ENCODE measurements around the gene EDDM3A. TPM values are rescaled to one million over a fixed set of nuclear protein-coding genes. Genes with fewer than 3 reads are reported as not detected.

Gene EDDM3A
- polyA plus RNA-seq, 1 of the 3 experiments (the other 2 are of a cell fraction): not detected

DNA sequence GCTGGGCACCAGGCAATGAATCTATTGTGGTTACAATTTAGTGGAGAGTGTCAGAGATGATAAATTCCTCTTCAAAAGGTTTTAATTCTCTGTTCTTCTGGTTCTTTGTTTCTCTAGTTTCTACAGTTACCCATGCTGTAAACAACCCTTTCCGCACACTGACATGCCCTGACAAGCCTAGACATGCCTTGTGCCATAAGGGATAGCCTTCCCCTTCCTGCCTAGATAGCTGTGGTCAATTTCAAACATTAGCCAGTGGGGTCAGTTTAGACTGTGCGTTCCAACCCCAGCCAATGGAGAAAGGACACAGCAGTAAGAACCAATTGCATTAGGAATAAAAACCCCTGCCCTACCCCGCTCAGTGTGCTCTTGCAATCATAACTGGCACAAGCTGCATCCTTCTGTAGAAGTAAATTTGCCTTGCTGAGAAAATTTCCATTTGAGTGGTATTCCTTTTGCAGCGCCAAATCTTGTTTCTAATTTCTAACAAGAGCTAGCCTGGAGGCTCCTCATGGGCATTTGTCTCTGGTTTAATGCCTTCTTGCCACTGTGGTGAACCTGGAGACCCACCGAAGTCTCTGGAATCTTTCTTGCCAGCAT, 6.4 kb downstream of the EDDM3A start (continued):
- TF ChIP-seq TAF1 (IDR thresholded peaks at IDR 0.05; ENCODE audit: borderline replicate concordance, low read depth, low read length) (no peak), TEAD4 (IDR thresholded peaks at IDR 0.05; ENCODE audit: borderline replicate concordance, insufficient read depth) (no peak), MXI1 (IDR thresholded peaks at IDR 0.05; ENCODE audit: low read depth, low read length) (no peak), GATA2 (CRISPR knock-in tag; IDR thresholded peaks at IDR 0.05) (no peak), FOSL2 (IDR thresholded peaks at IDR 0.05; ENCODE audit: borderline replicate concordance, low read depth) (no peak), RAD21 (IDR thresholded peaks at IDR 0.05; ENCODE audit: low read length) (no peak), EP300 (IDR thresholded peaks at IDR 0.05; ENCODE audit: borderline replicate concordance in 1 of 2, low read depth in 1 of 2, low read length in 1 of 2) (no peak), RFX5 (IDR thresholded peaks at IDR 0.05; ENCODE audit: low read length) (no peak)
- TF ChIP-seq, protein P1, sequence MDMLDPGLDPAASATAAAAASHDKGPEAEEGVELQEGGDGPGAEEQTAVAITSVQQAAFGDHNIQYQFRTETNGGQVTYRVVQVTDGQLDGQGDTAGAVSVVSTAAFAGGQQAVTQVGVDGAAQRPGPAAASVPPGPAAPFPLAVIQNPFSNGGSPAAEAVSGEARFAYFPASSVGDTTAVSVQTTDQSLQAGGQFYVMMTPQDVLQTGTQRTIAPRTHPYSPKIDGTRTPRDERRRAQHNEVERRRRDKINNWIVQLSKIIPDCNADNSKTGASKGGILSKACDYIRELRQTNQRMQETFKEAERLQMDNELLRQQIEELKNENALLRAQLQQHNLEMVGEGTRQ (IDR thresholded peaks at IDR 0.05; ENCODE audit: borderline replicate concordance, low read depth, low read length): no peak

GRCh38 chr14:20754308-20754707, 8.6 kb downstream of the EDDM3A start:
- Histone ChIP-seq H3K9me2 (no peaks in the 10 kb centered on the region), H3K4me2 (no peak overlapping the region), H3K27ac (ENCODE audit: low read depth in 2 of 2, low read length in 1 of 2) (no peak overlapping the region), H3K4me1 (ENCODE audit: control insufficient read depth in 1 of 2, insufficient read depth in 2 of 2, low read depth in 1 of 2, low read length in 1 of 2) (no peaks in the 10 kb centered on the region), H3K9me3 (no peaks in the 10 kb centered on the region), H3K27me3 (ENCODE audit: insufficient read depth) (no peaks in the 10 kb centered on the region), H4K20me1 (ENCODE audit: insufficient read depth) (no peaks in the 10 kb centered on the region), H3K9ac (no peak overlapping the region), H3K4me3 (ENCODE audit: low read depth in 2 of 2, low read length in 1 of 2) (no peak overlapping the region), H3K36me3 (replicated peaks in 1 of 2; ENCODE audit: control insufficient read depth in 1 of 2, insufficient read depth in 2 of 2, low read length in 1 of 2) (no peaks in the 10 kb centered on the region), H3K79me2 (ENCODE audit: insufficient read depth) (no peaks in the 10 kb centered on the region), H2AFZ (ENCODE audit: low read depth) (no peak overlapping the region), H3F3A (replicated peaks; ENCODE audit: insufficient read depth) (no peaks in the 10 kb centered on the region)
- ChIA-PET CTCF (interaction anchor here (0.5 to 0.9 kb wide), 2 partner anchors 73 to 399 kb away, joined by 3 read pairs; no protein-coding TSS in a partner anchor), POLR2A (no interaction called here)
- no peak for DNase-seq
- 11% methylated on average over 2 of the region's 2 CpGs for WGBS (ENCODE audit: low lambda C conversion rate)
- TF ChIP-seq CHD2 (IDR thresholded peaks at IDR 0.05; ENCODE audit: low read length, partially characterized antibody) (no peak), JUND (IDR thresholded peaks at IDR 0.05) (no peak), EP300 (IDR thresholded peaks at IDR 0.05; ENCODE audit: borderline replicate concordance in 1 of 2, low read depth in 1 of 2, low read length in 1 of 2) (no peak), TCF12 (IDR thresholded peaks at IDR 0.05) (no peak), PBX3 (IDR thresholded peaks at IDR 0.05) (no peak), NRF1 (IDR thresholded peaks at IDR 0.05; ENCODE audit: low read depth, low read length) (no peak), RAD21 (IDR thresholded peaks at IDR 0.05; ENCODE audit: low read length) (no peak), RXRA (IDR thresholded peaks at IDR 0.05; ENCODE audit: borderline replicate concordance, low read depth) (no peak), FOXJ3 (CRISPR knock-in tag; IDR thresholded peaks at IDR 0.05) (no peak), YY1 (IDR thresholded peaks at IDR 0.05; ENCODE audit: low read depth) (no peak), TAF1 (IDR thresholded peaks at IDR 0.05; ENCODE audit: borderline replicate concordance, low read depth, low read length) (no peak), ELF1 (IDR thresholded peaks at IDR 0.05) (no peak), REST (IDR thresholded peaks at IDR 0.05; ENCODE audit: low read depth, low read length) (no peak), SIN3A (IDR thresholded peaks at IDR 0.05; ENCODE audit: borderline replicate concordance, low read depth, low read length) (no peak), FOXM1 (IDR thresholded peaks at IDR 0.05; ENCODE audit: low read depth) (no peak)
- TF ChIP-seq, protein P1 (IDR thresholded peaks at IDR 0.05; ENCODE audit: borderline replicate concordance, low read depth, low read length): no peak
